Measurements from ENCODE around the gene OR9G1.

- TF ChIP-seq CTCF (IDR thresholded peaks at IDR 0.05) (no peak), POLR2A (IDR thresholded peaks at IDR 0.05) (no peak)
Measured at GRCh38 chr11:56688554-56689100, 10.3 kb upstream of the OR9G1 start.
